ENCODE results near the gene TMEM204.
"Not testable (repeated sequence)": the region's sequence is repeated elsewhere in the genome, so short reads cannot be mapped to it uniquely, and the experiment has no call there.

The TMEM204 gene

GRCh38 chr16:1560866-1561265 is 27.4 kb downstream of the TMEM204 start:
- no peak for DNase-seq

GRCh38 chr16:1561266-1561665 is 27.8 kb downstream of the TMEM204 start:
- no peak for DNase-seq

GRCh38 chr16:1561836-1562235 is 28.4 kb downstream of the TMEM204 start:
- no peak for DNase-seq

GRCh38 chr16:1563786-1564185 is 30.3 kb downstream of the TMEM204 start:
- no peak for DNase-seq

- no peak for DNase-seq
Measured at GRCh38 chr16:1564325-1564724, 30.9 kb downstream of the TMEM204 start.

GRCh38 chr16:1565083-1565805 is 31.8 kb downstream of the TMEM204 start:
- DNase-seq, result no peak

GRCh38 chr16:1567988-1568387 is 34.5 kb downstream of the TMEM204 start:
- DNase-seq, result no peak

GRCh38 chr16:1571012-1571671 is 37.7 kb downstream of the TMEM204 start:
- no peak for DNase-seq

- no peak for DNase-seq
Measured at GRCh38 chr16:1572673-1573072, 39.2 kb downstream of the TMEM204 start.

GRCh38 chr16:1573301-1573700 is 39.8 kb downstream of the TMEM204 start:
- DNase-seq, result no peak

GRCh38 chr16:1575578-1575977 is 42.1 kb downstream of the TMEM204 start:
- no peak for DNase-seq

- DNase-seq, result no peak
Measured at GRCh38 chr16:1579214-1579613, 45.7 kb downstream of the TMEM204 start.

- DNase-seq, result no peak
Measured at GRCh38 chr16:1580256-1580655, 46.8 kb downstream of the TMEM204 start.

- DNase-seq, result no peak
Measured at GRCh38 chr16:1580956-1581355, 47.5 kb downstream of the TMEM204 start.

- DNase-seq, result no peak
Measured at GRCh38 chr16:1581804-1582203, 48.3 kb downstream of the TMEM204 start.

- no peak for DNase-seq
Measured at GRCh38 chr16:1583180-1583579, 49.7 kb downstream of the TMEM204 start.

GRCh38 chr16:1584926-1585484 is 51.5 kb downstream of the TMEM204 start:
- DNase-seq, result no peak

- no peak for DNase-seq
Measured at GRCh38 chr16:1590366-1590765, 56.9 kb downstream of the TMEM204 start.

- no peak for DNase-seq
Measured at GRCh38 chr16:1590930-1591705, 57.7 kb downstream of the TMEM204 start.

- no peak for DNase-seq
Measured at GRCh38 chr16:1592446-1592845, 59.0 kb downstream of the TMEM204 start.

- DNase-seq, result not testable (repeated sequence)
Measured at GRCh38 chr16:1595511-1595910, 62.0 kb downstream of the TMEM204 start.

GRCh38 chr16:1596516-1596915 is 63.0 kb downstream of the TMEM204 start:
- DNase-seq, result no peak

- no peak for DNase-seq
Measured at GRCh38 chr16:1597154-1597553, 63.7 kb downstream of the TMEM204 start.

Data from effector CD4-positive, alpha-beta T cell (primary cell).